Endothelial cell (in vitro differentiated cells): ENCODE data around the gene HYAL2. TPM values are rescaled to one million over a fixed set of nuclear protein-coding genes. Genes with fewer than 3 reads are reported as not detected.

Experiments
- DNase-seq: peaks from one replicate; pipeline ENCODE4 v3.0.0; 2021; ENCODE audit warnings: low spot score
- H3K27ac Mint-ChIP-seq: one replicate; pipeline ENCODE4 v1.8.0; 2021; ENCODE audit warnings: mixed read lengths, inconsistent platforms; ENCODE audit not compliant: unreplicated experiment
- H3K27me3 Mint-ChIP-seq: one replicate; pipeline ENCODE4 v1.8.0; 2021; ENCODE audit warnings: mild to moderate bottlenecking, moderate library complexity, mixed read lengths, inconsistent platforms; ENCODE audit not compliant: unreplicated experiment
- H3K36me3 Mint-ChIP-seq: one replicate; pipeline ENCODE4 v1.8.0; 2021; ENCODE audit warnings: mild to moderate bottlenecking, low read depth, mixed read lengths, inconsistent platforms; ENCODE audit not compliant: unreplicated experiment
- H3K4me1 Mint-ChIP-seq: one replicate; pipeline ENCODE4 v1.8.0; 2021; ENCODE audit warnings: mild to moderate bottlenecking, mixed read lengths, inconsistent platforms; ENCODE audit not compliant: unreplicated experiment
- H3K4me3 Mint-ChIP-seq: one replicate; pipeline ENCODE4 v1.8.0; 2021; ENCODE audit warnings: mild to moderate bottlenecking, mixed read lengths, inconsistent platforms; ENCODE audit not compliant: unreplicated experiment
- H3K9me3 Mint-ChIP-seq: one replicate; pipeline ENCODE4 v1.8.0; 2021; ENCODE audit warnings: mixed read lengths, inconsistent platforms; ENCODE audit not compliant: unreplicated experiment
- CTCF ChIP-seq: fragments of 200-600 bp; sonication (generic); IDR thresholded peaks from one replicate; pipeline ENCODE4 v1.5.0; 2021; ENCODE audit warnings: antibody characterized with exemption; ENCODE audit not compliant: unreplicated experiment
- total RNA-seq: library from RNA; stranded (reverse); fragmentation: NEBNext Ultra II Directional; extraction: Animal tissue kit (Norgen Biotek cat#: 25700); gene quantifications from one replicate; pipeline ENCODE4 v1.2.1, GENCODE V29; 2021; ENCODE audit not compliant: unreplicated experiment

The HYAL2 gene
- total RNA-seq, 1 donor from 2014 or later = 214 TPM

DNA sequence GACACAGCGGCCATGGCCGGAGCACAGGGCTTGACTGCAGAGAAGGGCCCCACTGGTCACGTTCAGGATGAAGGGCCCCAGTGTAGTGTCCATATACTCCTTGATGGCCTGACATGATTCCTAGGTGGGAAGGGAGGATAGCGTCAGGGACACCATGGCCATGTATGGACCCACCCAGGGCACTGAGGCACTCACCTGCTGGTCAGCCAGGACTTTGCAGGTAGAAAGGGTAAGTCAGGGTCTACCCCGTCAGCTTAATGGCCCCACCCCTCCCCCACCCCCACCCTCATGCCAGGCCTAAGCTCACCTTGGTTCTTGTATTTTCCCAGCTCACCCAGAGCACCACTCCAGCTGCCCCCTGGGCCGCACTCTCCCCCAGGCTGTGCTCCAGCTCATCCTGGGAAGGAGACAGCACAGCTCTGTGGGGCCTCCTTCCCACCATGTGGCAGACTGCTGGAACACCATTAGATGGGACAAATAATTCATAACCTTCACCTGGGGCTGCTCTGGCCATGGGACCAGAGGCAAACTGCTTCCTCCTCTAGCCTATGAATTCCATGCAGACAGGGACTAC lies 21.8 kb downstream of the HYAL2 start:
- Mint-ChIP-seq H3K27ac (peak overlapping the region; percentile 70), H3K4me3 (peak overlapping the region; percentile 96), H3K4me1 (peaks cover 12% of the 10 kb centered on the region), H3K27me3 (peaks cover 5% of the 10 kb centered on the region), H3K9me3 (no peaks in the 10 kb centered on the region), H3K36me3 (no peaks in the 10 kb centered on the region)
- no peak for TF ChIP-seq CTCF
- no peak for DNase-seq

DNA sequence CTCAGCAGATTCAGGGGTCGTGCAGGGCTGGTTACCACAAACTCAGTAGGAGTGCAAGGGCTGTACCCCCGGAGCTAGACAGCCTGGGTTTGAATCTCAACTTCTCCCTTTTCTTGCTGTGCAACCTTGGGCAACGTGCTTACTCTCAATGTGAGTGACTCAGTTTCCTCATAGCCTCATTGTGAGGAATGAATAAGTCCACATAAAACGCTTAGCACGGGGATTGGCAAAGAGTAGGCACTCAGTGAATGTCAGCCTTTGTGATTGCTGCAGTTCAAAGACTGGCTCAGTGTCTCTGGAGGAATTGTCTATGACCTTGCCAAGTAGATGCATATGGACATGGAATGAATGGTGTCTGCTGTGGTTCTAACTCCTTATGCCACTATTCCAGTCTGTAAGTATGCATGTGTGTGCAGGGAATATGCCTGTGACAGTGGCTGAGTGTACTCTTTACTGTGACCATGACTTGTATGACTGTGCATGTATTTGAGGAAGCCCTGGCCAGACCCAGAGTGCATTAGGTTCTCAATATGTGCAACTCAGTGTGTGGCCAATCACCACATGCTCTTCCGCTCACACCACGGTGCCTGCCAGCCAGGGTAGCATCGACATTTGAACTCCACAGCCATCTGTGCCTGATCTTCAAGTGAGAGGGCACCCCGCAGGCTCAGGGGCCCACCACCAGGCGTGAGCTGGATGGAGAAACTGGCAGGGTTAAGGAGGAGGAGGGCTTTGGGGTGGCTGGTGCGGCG lies 22.4 kb downstream of the HYAL2 start:
- peak overlapping the region; percentile 96 for H3K4me3 Mint-ChIP-seq
- peak overlapping the region; percentile 70 for H3K27ac Mint-ChIP-seq
- no peaks in the 10 kb centered on the region for H3K36me3 Mint-ChIP-seq
- H3K4me1 Mint-ChIP-seq = peaks cover 12% of the 10 kb centered on the region
- no peak for TF ChIP-seq CTCF
- peaks cover 4% of the 10 kb centered on the region for H3K27me3 Mint-ChIP-seq
- no peak for DNase-seq
- no peaks in the 10 kb centered on the region for H3K9me3 Mint-ChIP-seq

DNA sequence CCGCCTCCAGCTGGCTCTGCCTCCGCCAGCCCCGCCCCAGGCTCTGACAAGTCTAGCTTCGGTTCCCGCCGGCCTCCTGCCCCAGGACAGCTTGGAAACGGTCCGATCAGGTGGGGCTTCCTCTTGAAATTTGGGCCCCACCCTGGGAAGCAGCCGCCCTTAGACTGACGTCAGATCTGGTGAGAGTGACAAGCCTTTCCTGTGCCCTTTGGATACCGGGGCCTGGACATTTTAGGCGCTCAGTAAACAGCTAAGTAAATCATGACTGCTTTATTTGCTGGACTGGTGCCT lies 23.0 kb downstream of the HYAL2 start:
- H3K4me1 Mint-ChIP-seq = peaks cover 12% of the 10 kb centered on the region
- H3K27ac Mint-ChIP-seq = peak overlapping the region; percentile 70
- no peak for DNase-seq
- peaks cover 4% of the 10 kb centered on the region for H3K27me3 Mint-ChIP-seq
- TF ChIP-seq CTCF = no peak
- peak overlapping the region; percentile 96 for H3K4me3 Mint-ChIP-seq
- no peaks in the 10 kb centered on the region for H3K36me3 Mint-ChIP-seq
- no peaks in the 10 kb centered on the region for H3K9me3 Mint-ChIP-seq

- H3K4me3 Mint-ChIP-seq = peak within 1 kb of the TSS; percentile 96
- no peaks in the 10 kb centered on the region for H3K9me3 Mint-ChIP-seq
- peaks cover 4% of the 10 kb centered on the region for H3K27me3 Mint-ChIP-seq
- H3K27ac Mint-ChIP-seq = peak within 1 kb of the TSS; percentile 72
- DNase-seq = peak; percentile 97
- H3K36me3 Mint-ChIP-seq = no peaks in the 10 kb centered on the region
- H3K4me1 Mint-ChIP-seq = peaks cover 12% of the 10 kb centered on the region
- TF ChIP-seq CTCF = no peak
Measured at GRCh38 chr3:50298836-50299637, 23.5 kb downstream of the HYAL2 start, which contains the start of the genes HYAL3 and NAA80. Gene HYAL3, minus strand, starts transcription at chr3:50299405. Its CDS starts 3,803 bp downstream, at chr3:50295602. Gene NAA80, minus strand, starts transcription at chr3:50299405. Its CDS starts 1,942 bp downstream, at chr3:50297463.
